Embryonic facial prominence (tissue), 1 donor: ENCODE results near the gene UNC45B.
"Not testable (repeated sequence)": the region's sequence is repeated elsewhere in the genome, so short reads cannot be mapped to it uniquely, and the experiment has no call there.

Experiments
- DNase-seq: peaks from one replicate; pipeline ENCODE4 v3.0.0-alpha.2; 2016; ENCODE audit errors: extremely low spot score

UNC45B gene, protein sequence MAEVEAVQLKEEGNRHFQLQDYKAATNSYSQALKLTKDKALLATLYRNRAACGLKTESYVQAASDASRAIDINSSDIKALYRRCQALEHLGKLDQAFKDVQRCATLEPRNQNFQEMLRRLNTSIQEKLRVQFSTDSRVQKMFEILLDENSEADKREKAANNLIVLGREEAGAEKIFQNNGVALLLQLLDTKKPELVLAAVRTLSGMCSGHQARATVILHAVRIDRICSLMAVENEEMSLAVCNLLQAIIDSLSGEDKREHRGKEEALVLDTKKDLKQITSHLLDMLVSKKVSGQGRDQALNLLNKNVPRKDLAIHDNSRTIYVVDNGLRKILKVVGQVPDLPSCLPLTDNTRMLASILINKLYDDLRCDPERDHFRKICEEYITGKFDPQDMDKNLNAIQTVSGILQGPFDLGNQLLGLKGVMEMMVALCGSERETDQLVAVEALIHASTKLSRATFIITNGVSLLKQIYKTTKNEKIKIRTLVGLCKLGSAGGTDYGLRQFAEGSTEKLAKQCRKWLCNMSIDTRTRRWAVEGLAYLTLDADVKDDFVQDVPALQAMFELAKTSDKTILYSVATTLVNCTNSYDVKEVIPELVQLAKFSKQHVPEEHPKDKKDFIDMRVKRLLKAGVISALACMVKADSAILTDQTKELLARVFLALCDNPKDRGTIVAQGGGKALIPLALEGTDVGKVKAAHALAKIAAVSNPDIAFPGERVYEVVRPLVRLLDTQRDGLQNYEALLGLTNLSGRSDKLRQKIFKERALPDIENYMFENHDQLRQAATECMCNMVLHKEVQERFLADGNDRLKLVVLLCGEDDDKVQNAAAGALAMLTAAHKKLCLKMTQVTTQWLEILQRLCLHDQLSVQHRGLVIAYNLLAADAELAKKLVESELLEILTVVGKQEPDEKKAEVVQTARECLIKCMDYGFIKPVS

DNA sequence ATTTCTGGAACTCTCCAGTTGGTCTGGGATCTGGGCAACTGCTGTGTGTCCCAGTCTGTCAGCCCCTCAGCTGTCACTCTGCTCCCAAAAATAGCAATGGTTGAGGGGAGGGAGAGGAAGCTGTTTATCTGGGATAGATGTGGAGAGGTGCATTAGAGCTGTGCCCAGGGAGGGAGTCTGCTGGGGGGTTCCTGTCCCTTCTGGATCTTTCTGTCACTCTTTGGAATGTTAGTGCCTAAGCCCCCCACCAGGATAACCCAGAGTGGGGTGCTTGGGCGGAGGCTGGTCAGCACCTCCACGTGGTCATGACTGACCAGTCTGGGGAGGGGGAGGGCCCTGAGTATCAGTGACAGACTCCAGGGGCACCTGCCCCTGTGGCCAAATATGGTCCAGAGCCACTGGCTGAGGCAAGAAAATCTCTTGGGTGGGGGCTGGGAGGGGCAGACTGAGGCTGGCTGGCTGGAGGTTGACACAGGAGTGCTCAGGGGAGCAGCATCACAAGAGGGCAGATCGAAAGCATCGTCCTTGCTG, at the start of gene UNC45B:
Gene UNC45B, plus strand, starts transcription at position 443 of the 531 bp plus-strand sequence. CDS start 447 bp downstream, outside the sequence.
- DNase-seq = no peak

DNA sequence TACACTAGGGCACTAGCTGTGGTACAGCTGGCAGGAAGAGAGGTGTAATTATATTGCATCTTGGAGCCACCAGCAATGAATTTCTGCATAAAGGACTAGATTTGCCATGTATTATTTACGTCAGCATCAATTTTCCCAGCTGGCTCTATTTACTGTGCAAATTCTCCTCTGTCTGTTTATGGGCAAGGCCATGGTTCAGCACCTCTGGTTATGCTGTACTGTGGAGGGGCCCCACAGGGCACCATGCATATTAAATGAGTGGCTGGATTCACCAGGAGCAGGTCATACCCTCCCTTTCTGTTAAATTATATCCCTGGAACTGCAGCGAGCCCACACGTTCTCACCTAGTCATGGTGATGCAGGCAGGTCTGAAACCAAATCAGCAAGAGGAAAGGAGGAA, 47.7 kb upstream of the UNC45B start:
- DNase-seq = no peak

DNA sequence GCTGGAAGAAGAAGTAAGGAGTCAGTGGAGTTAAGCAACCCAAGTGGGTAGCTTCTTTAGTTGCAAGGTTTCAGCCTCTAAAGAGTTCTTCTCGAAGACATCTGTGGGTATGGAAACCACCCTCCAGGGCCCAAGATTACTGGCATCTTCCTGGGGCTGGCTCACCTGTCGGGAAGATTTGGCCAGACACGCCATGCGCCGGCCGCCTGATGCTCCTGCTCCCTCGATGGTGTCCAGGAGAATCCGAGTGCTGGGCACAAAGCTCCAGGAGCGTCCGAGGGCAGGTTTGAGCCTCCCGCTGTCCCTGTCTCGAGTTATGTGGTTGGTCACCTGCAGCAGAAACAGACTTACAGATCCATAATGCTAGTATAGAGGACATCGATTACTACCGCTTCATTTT, 46.6 kb upstream of the UNC45B start:
- DNase-seq = no peak

DNA sequence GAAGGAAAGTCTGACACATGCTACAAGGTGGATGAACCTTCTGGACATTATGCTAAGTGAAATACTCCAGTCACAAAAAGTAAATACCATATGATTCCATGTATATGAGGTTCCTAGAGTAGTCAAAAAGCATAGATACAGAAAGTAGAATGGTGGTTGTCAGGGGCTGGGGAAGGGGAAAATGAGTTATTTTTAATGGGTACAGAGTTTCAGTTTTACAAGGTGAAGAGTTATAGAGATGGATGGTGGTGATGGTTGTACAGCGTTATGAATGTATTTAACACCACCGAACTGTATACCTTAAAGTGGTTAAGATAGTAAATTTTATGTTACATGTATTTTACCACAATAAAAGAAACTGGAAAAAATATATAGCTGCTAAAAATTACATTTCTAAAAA, 45.9 kb upstream of the UNC45B start:
- DNase-seq = no peak

DNA sequence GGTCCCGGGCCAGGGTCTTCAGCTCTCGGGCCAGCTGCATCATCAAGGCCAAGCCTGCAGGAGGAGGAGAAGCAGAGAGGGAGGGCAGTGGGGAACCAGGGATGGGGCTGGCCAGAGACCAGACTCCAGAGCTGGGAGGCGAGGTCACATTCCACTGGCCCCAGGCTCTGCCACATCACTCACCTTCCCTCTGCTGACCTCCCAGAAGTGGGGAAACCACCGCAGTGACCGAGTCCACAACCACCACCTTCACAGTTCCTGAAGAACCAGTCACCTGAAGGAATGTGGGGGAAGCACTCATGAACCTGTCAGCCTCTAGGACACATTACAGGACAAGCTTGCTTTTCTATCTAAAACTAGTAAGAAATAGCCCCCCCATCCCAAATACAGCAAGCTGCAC, 44.3 kb upstream of the UNC45B start:
- no peak for DNase-seq

DNA sequence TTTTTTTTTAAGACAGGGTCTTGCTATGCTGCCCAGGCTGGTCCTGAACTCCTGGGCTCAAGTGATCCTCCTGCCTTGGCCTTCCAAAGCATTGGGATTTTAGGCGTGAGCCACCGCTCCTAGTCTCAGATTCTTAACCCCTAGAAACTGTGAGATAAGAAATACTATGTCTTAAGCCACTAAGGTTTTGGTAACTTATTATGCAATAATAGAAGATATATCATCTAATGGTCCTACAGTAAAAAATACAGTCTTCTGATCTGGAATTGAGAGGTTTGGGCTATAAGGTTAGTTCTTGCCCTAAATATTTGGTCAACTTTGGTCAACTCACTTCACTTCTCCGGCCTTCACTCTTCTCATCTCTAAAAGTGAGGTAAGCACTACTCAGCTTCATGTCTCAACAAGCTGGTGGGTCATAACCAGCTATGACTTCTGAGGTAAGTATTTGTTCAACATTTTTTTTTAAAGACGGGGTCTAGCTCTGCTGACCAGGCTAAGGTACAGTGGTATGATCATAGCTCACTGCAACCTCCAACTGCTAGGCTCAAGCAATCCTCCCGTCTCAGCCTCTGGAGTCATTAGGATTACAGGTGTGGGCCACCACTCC, 42.7 kb upstream of the UNC45B start:
- DNase-seq = no peak

DNA sequence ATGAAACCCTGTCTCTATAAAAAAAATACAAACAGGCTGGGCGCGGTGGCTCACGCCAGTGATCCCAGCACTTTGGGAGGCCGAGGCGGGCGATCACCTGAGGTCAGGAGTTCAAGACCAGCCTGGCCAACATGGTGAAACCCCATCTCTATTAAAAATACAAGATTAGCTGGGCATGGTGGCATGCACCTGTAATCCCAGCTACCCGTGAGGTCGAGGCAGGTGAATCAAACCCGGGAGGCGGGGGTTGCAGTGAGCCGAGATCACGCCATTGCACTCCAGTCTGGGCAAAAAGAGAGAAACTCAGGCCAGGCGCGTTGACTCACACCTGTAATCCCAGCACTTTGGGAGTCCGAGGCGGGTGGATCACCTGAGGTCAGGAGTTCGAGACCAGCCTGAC, 36.8 kb upstream of the UNC45B start:
- not testable (repeated sequence) for DNase-seq

DNA sequence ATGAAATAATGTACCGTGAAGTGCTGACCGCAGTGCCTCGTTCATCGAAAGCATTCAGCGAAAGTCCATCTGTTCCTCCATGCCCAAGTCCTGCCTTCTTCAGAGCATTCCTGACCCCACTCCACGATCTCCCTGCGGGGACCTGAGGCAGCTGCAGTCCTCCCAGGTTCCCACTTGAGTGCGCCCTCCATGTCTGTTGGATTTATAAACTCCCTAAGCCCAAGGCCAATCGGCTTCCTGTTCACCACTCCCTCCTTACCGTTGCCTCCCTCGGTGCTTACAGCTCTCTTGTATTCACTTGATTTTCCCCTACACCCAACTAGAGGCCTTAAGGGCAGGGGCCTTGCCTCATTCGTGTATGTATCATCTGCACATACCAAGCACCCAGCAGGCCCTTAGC, 30.8 kb upstream of the UNC45B start:
- no peak for DNase-seq

DNA sequence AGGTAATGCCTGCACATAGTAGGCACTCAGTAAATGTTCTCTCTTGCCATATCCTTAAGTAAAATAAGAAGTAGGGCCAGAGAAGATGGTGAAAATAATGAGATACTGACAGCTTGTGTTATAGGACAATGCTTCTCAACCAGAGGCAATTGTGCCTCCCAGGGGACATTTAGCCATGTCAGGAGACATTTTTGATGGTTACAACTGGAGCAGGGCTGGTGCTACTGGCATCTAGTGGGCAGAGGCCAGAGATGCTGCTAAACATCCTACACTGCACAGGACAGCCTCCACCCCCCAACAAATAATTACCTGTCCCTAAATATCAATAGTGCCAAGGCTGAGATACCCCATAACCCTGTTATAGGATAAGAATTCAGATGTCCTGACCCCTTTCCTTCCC, 29.6 kb upstream of the UNC45B start:
- DNase-seq = no peak

DNA sequence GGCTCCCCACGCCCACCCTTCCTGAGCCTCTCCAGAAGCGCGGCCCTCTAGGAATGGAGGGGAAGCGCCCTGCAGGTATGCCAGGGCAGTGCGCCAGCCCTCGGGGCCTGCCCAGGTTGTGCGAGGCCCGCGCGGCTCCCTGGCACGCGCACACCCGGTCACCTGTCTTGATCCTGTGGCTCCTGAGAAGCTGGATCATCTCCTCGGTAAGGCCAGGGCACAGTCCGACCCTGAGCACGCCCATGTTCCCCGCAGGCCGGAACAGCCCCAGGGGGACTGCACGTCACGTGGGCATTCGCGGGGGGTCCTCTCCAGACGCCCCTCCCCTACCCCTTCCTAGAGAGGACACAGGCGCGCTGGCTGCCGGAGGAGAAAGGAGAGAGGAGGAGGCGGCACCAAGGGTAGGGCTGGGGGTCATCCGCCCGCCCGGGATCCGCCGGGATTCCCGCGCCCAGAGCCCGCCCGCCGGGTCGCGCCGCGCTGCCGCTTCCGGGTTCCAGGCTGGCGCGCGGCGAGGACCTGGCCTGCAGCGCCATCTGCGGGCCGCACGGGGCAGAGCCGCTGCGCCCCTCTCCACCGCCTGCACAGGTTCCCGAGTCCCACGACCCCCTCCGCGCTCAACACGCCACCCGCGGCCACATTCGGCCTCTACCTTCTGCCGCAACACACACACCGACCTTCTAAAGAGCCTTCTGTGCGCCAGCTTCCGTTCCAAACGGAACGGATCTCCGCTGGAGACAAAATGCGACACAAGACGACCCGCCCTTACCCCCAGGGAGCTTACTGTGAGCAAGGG, 28.0 kb upstream of the UNC45B start, which contains the start of gene RAD51D:
Gene RAD51D, minus strand, starts transcription at position 491 of the 796 bp plus-strand sequence. Its CDS starts 247 bp downstream, at position 244.
- no peak for DNase-seq

DNA sequence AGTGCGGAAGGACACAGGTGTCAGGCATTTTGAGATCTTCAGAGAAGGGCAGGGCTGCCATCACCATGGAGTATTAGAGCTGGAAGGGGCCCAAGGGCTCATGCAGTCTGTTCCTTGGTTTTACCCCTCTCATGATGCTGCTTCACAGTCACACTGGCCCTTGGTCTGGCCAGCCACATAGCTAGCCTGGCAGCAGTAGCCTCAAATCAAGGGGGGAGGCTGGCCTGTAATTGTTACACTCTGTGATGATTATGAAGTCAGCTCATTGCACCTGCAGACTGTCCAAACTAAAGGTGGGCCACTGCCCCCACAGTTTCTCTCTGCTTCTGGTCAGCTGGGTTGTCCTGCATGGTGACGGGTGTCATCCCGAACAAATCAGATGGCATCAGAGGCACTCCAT, 26.3 kb upstream of the UNC45B start, which contains the start of gene FNDC8:
Gene FNDC8, plus strand, starts transcription at position 301 of the 400 bp plus-strand sequence. Its CDS starts 79 bp downstream, at position 380.
- no peak for DNase-seq

DNA sequence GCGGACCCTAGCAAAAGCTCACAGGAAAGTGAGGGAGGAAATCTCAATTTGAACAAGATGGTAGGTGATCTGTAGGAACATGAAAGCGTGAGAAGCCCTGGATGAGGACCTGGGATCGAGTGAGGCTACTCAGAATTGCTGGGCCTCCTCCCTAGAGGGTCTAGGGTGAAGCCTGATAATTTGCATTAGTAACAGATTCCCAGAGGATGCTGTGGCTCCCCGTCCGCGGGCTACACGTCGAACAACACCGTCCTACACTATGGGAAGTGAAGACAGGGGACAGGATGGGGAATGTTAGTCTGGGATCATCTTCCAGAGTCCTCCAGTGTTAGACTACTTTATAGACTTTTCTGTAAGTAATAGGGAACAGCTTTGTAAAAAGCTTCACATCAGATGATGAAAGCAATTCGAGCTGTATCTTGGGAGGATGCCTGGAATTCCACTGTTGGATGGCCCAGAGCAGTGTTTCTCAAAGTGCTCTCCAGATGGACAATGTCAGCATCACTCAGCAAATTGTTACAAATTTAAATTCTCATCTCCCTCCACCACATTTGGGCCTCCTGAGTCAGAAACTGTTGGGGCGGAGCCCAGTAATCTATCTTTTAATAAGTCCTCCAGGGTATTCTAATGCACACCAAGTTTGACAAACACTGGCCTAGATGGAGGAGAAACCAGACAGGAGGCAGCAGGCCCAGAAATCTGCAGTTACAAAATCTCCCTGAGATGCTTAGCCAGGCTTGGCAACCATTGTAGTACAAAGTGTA, 19.7 kb upstream of the UNC45B start:
- DNase-seq = no peak

DNA sequence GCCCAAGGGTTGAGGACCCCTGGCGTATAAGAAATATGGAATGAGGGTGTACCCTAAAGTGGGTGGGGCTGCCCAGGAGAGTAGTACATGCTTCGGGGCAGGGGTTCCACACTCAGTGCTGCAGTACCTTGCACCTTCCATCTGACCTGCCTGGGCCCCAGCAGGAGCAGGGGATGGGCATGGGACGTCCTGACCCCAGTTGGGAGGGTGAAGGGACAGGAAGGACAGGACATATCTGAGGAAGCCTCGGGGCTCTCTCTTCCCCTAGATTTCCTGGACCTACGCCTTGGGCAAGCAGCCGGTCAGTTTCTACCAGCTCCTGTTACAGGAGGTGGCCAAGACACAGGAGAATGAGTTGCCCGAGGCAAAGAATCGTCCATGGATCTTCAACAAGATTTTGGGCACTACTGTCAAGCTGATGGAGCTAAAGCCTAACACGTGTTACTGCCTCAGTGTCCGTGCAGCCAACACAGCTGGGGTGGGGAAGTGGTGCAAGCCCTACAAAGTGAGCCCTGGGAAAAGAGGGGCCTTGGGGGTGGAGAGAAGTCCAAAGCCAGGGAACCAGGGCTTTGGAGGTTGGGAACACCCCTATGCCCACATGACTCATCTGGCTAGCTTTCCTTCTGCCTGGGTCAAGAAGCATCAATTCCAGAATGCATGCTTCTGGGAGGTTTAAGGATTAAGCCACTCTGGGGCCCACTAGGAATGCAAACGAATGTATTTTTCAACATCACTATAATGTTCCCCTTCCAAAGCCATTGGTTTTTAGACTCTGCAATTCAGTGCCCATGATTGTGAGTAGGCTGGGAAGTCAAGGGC, 18.3 kb upstream of the UNC45B start:
- DNase-seq = no peak

DNA sequence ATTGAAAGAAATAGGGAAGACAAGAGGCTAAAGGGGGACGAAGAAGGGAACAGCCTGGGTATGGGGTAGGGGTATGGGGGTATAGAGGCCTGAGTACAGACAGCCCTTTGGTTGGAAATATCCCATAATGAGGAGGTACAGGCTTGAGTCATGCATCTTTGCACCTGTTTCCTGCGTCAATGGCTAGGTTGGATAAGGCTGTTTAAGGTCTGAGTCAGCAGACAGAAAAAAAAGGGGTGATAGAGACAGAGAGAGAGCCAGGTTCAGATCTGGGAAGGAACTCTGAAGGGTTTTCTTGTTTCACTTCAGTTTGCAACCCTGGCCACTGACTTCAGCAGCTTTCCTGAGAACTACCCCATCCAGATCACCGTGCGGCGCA, 17.7 kb upstream of the UNC45B start:
- no peak for DNase-seq

DNA sequence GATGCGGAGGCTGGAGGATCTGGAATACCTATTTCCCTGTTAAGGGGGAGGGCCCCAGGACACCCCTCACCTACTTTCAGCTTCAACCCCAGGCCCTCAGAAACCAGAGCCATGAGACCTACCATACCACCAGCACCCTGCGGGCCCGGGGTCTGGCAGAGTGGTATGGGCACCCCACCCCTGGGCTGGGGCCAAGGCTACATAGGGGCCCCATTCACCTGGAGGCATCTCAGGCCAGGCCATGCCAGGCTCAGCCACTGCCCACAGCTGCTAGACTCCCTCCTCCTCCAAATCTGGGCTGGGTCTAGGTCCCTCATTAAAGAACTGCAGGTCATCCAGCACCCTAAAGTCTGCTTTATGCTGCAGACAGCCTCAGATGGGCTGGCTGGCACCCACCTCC, 17.2 kb upstream of the UNC45B start:
- no peak for DNase-seq

DNA sequence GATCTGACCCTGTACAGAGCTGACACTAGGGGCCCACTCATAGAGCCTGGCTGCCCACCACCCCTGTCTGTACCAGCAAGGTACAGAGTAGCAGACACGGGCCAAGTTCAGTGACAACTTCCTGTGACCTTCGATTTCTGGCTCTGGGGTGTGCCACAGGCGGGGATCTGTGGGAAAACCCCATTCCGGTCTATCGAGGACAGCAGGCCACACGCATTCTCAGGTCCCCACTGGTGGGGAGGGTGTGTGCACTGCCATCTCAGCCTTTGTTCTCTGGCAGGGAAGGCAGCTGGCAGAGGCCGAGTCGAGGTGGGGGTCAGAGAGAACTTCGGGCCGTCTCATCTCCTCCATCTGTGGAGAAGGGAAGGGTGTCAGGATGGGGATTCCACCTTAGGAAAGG, 15.5 kb upstream of the UNC45B start:
- DNase-seq = no peak

DNA sequence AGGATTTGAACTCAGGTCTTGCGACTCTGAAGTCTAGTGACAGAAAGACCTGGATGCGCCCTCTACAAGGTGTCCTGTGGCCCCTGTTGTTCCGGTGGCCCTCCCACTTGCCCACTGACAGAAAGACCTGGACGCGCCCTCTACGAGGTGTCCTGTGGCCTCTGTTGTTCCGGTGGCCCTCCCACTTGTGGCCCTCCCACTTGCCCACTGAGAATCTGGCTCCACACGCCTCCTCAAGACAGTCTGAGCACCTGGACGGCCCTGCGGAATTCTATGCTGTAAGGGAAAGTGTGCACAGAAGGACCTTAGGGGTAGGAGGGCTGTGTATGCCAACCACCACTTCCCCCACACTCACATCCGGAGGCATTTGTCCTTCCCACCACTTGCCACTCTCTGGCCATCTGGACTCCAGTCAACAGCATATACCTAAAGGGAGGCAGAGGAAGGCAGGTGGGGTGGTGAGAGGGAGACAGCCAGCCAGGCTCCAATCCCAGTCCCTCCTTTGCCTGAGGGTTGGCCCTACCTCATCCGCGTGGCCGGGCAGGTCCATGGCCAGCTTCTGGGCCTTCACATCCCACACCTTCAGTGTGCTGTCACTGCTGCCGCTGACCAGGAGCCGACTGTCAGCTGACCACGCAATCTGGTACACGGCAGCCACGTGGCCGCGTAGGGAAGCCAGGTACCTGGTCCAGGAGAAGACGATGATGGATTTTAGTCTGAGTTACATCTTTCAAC, 14.6 kb upstream of the UNC45B start:
- DNase-seq = no peak

DNA sequence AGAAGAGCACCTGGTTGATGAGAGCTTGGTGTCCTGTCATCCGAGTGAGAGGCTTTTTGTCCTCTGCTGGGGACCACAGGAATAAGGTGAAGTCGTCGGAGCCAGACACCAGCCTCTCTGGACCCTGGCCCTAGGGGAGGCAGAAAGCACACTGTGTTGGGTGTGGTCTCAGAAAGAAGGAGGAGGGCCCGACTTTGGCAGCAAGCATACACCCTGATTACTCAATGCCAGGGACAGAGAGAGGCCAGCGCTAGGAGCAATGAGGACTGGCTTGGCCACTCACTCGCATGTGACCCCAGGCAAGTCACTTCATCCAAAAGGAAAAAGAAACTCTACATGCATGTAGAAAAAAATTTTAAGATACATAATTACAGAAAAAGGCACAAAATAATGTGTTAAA, 12.3 kb upstream of the UNC45B start:
- no peak for DNase-seq

DNA sequence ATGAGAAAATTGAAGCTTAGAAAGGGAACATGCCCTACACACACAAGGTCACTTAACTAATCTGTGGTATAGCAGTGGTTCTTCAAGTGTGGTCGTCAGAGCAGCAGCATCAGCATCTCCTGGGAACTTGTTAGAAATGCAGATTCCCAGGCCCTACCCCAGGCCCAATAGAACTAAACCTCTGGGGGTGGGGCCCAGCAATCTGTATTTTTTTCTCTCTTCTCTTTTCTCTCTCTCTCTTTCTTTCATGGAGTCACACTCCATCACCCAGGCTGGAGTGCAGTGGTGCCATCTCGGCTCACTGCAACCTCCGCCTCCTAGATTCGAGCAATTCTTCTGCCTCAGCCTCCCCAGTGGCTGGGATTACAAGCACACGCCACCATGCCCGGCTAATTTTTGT, 9.4 kb upstream of the UNC45B start:
- DNase-seq = no peak
